Tibial artery (tissue), 4 donors: Measurements from ENCODE around the gene RGS1.

Experiments
- DNase-seq, 2 donors: peaks; one replicate each; pipeline ENCODE4 v3.0.0-alpha.2; 2019
- H3K27ac ChIP-seq, 2 donors: fragments of 200-600 bp; sonication (generic) in 1 of 2; 1 replicate in 1 of 2; 2 replicates in 1 of 2; pipeline ENCODE4 v1.5.1; 2018 to 2019; ENCODE audit warnings: mild to moderate bottlenecking in 1 of 2
- H3K27me3 ChIP-seq, 2 donors: fragments of 200-600 bp; sonication (generic) in 1 of 2; one replicate each; pipeline versions ENCODE4 v1.5.1 to v1.6.0; 2016 to 2019
- H3K36me3 ChIP-seq, 3 donors: fragments of 200-600 bp; sonication (generic) in 2 of 3; one replicate each; pipeline ENCODE4 v1.5.1; 2016 to 2019; ENCODE audit warnings: mild to moderate bottlenecking in 2 of 3
- H3K4me1 ChIP-seq, 4 donors: fragments of 200-600 bp; sonication (generic) in 2 of 4; 1 replicate in 3 of 4; 2 replicates in 1 of 4; pipeline ENCODE4 v1.5.1; 2016 to 2019
- H3K4me3 ChIP-seq, 2 donors: fragments of 200-600 bp; sonication (generic) in 1 of 2; 1 replicate in 1 of 2; 2 replicates in 1 of 2; pipeline ENCODE4 v1.5.1; 2018 to 2019; ENCODE audit warnings: mild to moderate bottlenecking in 2 of 2
- H3K9me3 ChIP-seq, 3 donors: fragments of 200-600 bp; sonication (generic) in 1 of 3; one replicate each; pipeline ENCODE4 v1.5.1; 2016 to 2019
- CTCF ChIP-seq, 2 experiments: fragments of 200-600 bp in 1 of 2; fragments of 450-650 bp in 1 of 2; IDR thresholded peaks; one replicate each; pipeline ENCODE4 v1.5.1; 2017 to 2019; ENCODE audit warnings: antibody characterized with exemption in 2 of 2, mild to moderate bottlenecking in 1 of 2, moderate library complexity in 1 of 2
- intact Hi-C: fragments of 100-400 bp; cut with DNase I; formaldehyde crosslinking; loops from one replicate; pipeline ENCODE4 v1.15.0; 2023; ENCODE audit warnings: low total_unique reads

The RGS1 gene

GRCh38 chr1:192564099-192564498, 11.5 kb upstream of the RGS1 start:
- Histone ChIP-seq H3K27ac (no peak overlapping the region), H3K36me3 (no peaks in the 10 kb centered on the region), H3K9me3 (no peaks in the 10 kb centered on the region), H3K27me3 (no peaks in the 10 kb centered on the region), H3K4me1 (peaks cover 0 to 23% (median 7%) of the 10 kb centered on the region in 4 donors), H3K4me3 (no peak overlapping the region)
- no peak for TF ChIP-seq CTCF (IDR thresholded peaks at IDR 0.05)
- intact Hi-C loops: no loop called here
- DNase-seq: no peak

- no peak overlapping the region for H3K4me3 ChIP-seq
- no peak for DNase-seq
- intact Hi-C loops: no loop called here
Observed at GRCh38 chr1:192565946-192566345, 9.6 kb upstream of the RGS1 start.

GRCh38 chr1:192566657-192567056, 8.9 kb upstream of the RGS1 start:
- no peak overlapping the region for H3K4me3 ChIP-seq
- no peak for TF ChIP-seq CTCF (IDR thresholded peaks at IDR 0.05)
- no peaks in the 10 kb centered on the region for H3K36me3 ChIP-seq
- intact Hi-C loops: no loop called here
- H3K4me1 ChIP-seq: peaks cover 0 to 9% (median 0%) of the 10 kb centered on the region in 4 donors
- H3K27ac ChIP-seq: no peak overlapping the region
- DNase-seq: no peak
- peaks cover 0 to 11% (median 10%) of the 10 kb centered on the region in 3 donors for H3K9me3 ChIP-seq
- no peaks in the 10 kb centered on the region for H3K27me3 ChIP-seq

More at GRCh38 chr1:192565946-192566345, 9.6 kb upstream of the RGS1 start:
- no peaks in the 10 kb centered on the region for H3K36me3 ChIP-seq
- H3K27me3 ChIP-seq: no peaks in the 10 kb centered on the region
- H3K27ac ChIP-seq: no peak overlapping the region
- H3K4me1 ChIP-seq: peaks cover 0 to 9% (median 0%) of the 10 kb centered on the region in 4 donors
- peaks cover 0 to 11% (median 10%) of the 10 kb centered on the region in 3 donors for H3K9me3 ChIP-seq
- no peak for TF ChIP-seq CTCF (IDR thresholded peaks at IDR 0.05)

- Histone ChIP-seq H3K27me3 (no peaks in the 10 kb centered on the region), H3K4me1 (peaks cover 0 to 9% (median 0%) of the 10 kb centered on the region in 4 donors), H3K36me3 (no peaks in the 10 kb centered on the region), H3K4me3 (no peak overlapping the region), H3K27ac (no peak overlapping the region), H3K9me3 (peaks cover 0 to 11% (median 10%) of the 10 kb centered on the region in 3 donors)
- DNase-seq: no peak
- no peak for TF ChIP-seq CTCF (IDR thresholded peaks at IDR 0.05)
- intact Hi-C loops: no loop called here
Observed at GRCh38 chr1:192568063-192568462, 7.5 kb upstream of the RGS1 start.

- Histone ChIP-seq H3K36me3 (no peaks in the 10 kb centered on the region), H3K4me3 (no peak overlapping the region), H3K27ac (no peak overlapping the region), H3K27me3 (no peaks in the 10 kb centered on the region), H3K9me3 (peaks cover 0 to 11% (median 10%) of the 10 kb centered on the region in 3 donors), H3K4me1 (no peaks in the 10 kb centered on the region)
- no peak for DNase-seq
- intact Hi-C loops: no loop called here
- TF ChIP-seq CTCF (IDR thresholded peaks at IDR 0.05): no peak
Observed at GRCh38 chr1:192571668-192572067, 3.9 kb upstream of the RGS1 start.

- no peak for TF ChIP-seq CTCF (IDR thresholded peaks at IDR 0.05)
Observed at GRCh38 chr1:192573499-192573898, 2.1 kb upstream of the RGS1 start.

More at GRCh38 chr1:192573499-192573898, 2.1 kb upstream of the RGS1 start:
- intact Hi-C loops: no loop called here
- Histone ChIP-seq H3K9me3 (peaks cover 0 to 11% (median 10%) of the 10 kb centered on the region in 3 donors), H3K27ac (no peak overlapping the region), H3K4me1 (no peaks in the 10 kb centered on the region), H3K27me3 (no peaks in the 10 kb centered on the region), H3K4me3 (no peak overlapping the region), H3K36me3 (no peaks in the 10 kb centered on the region)
- no peak for DNase-seq
